ENCODE data around the gene DSCAML1. TPM values are rescaled to one million over a fixed set of nuclear protein-coding genes. Genes with fewer than 3 reads are reported as not detected.

The DSCAML1 gene
- total and polyA plus RNA-seq, 2 of the 8 experiments (the other 6 are each of a cell fraction or from before 2014, with no cell fraction given), result 0.19 to 0.24 TPM

GRCh38 chr11:117569911-117570310 lies 227.1 kb downstream of the DSCAML1 start:
- H3K36me3 ChIP-seq (ENCODE audit: control insufficient read depth in 2 of 4, insufficient read depth in 4 of 4, low read length in 3 of 4), result no peaks in the 10 kb centered on the region; a peak in 1 of 8 replicates
- H3K14ac ChIP-seq (ENCODE audit: insufficient read length), result no peak overlapping the region
- ChIA-PET CTCF (ENCODE audit: partially characterized antibody) (interaction anchor here (0.8 to 1.4 kb wide), 5 partner anchors 11 to 127 kb away, joined by 3 to 4 read pairs (median 3); no protein-coding TSS in a partner anchor), POLR2A (ENCODE audit: partially characterized antibody) (no interaction called here)
- no peak overlapping the region for H4K5ac ChIP-seq (ENCODE audit: insufficient read length, low read depth, low read length)
- H3K27ac ChIP-seq (ENCODE audit: low read depth, low read length), result no peak overlapping the region
- H3K4ac ChIP-seq (replicated peaks; ENCODE audit: insufficient read length, low read depth, low read length), result no peak overlapping the region
- H2AFZ ChIP-seq (ENCODE audit: low read length), result no peak overlapping the region
- no peaks in the 10 kb centered on the region for H3K9me3 ChIP-seq (ENCODE audit: insufficient read depth in 2 of 2, low read depth in 1 of 2, low read length in 1 of 2)
- no peak overlapping the region for H3K4me2 ChIP-seq (ENCODE audit: insufficient read depth in 1 of 2, low read depth in 2 of 2, low read length in 2 of 2)
- H3K23ac ChIP-seq (ENCODE audit: insufficient read length), result no peak overlapping the region
- no peak overlapping the region for H3K56ac ChIP-seq (replicated peaks; ENCODE audit: insufficient read length, low read depth, low read length)
- DNase-seq (ENCODE audit: low read depth in 1 of 2, low spot score in 2 of 2) (no peak), FAIRE-seq (no peak)
- no peak overlapping the region for H4K91ac ChIP-seq (replicated peaks; ENCODE audit: insufficient read length, low read length)
- H3K23me2 ChIP-seq (ENCODE audit: low read depth, low read length), result no peaks in the 10 kb centered on the region
- no peaks in the 10 kb centered on the region for H4K20me1 ChIP-seq (replicated peaks in 1 of 2; ENCODE audit: control insufficient read depth in 1 of 2, insufficient read depth in 2 of 2, low read length in 2 of 2)
- H3K79me1 ChIP-seq (ENCODE audit: low read depth, low read length), result no peaks in the 10 kb centered on the region
- TF ChIP-seq SP1 (IDR thresholded peaks at IDR 0.05; ENCODE audit: low read depth, low read length) (no peak), MAX (IDR thresholded peaks at IDR 0.05) (0 out of 2 replicates have a peak, but pooled peaks have one; percentile 11)
- H3K4me1 ChIP-seq (replicated peaks in 1 of 4; ENCODE audit: control insufficient read depth in 3 of 4, insufficient read depth in 4 of 4, low read length in 3 of 4), result no peaks in the 10 kb centered on the region
- H3K27me3 ChIP-seq (replicated peaks in 1 of 4; ENCODE audit: control insufficient read depth in 3 of 4, extremely low read depth in 1 of 4, insufficient read depth in 3 of 4, low read length in 3 of 4), result no peaks in the 10 kb centered on the region
- no peak overlapping the region for H2BK15ac ChIP-seq (ENCODE audit: low read length)
- no peak overlapping the region for H4K8ac ChIP-seq (ENCODE audit: extremely low read depth, insufficient read depth, low read length)
- H3K9ac ChIP-seq (replicated peaks in 1 of 4; ENCODE audit: extremely low read depth in 1 of 4, low read depth in 3 of 4, low read length in 3 of 4), result no peak overlapping the region
- H3K79me2 ChIP-seq (ENCODE audit: control insufficient read depth in 1 of 2, insufficient read depth in 2 of 2, low read length in 2 of 2), result no peaks in the 10 kb centered on the region
- H2BK5ac ChIP-seq (ENCODE audit: low read depth, low read length), result no peak overlapping the region
- H2BK20ac ChIP-seq (ENCODE audit: low read length), result no peak overlapping the region
- no peak overlapping the region for H2BK120ac ChIP-seq (replicated peaks; ENCODE audit: low read depth, low read length)
- H2BK12ac ChIP-seq (ENCODE audit: low read depth, low read length), result no peak overlapping the region
- H2AK5ac ChIP-seq (ENCODE audit: low read depth, low read length), result no peak overlapping the region
- no peak overlapping the region for H3K18ac ChIP-seq (ENCODE audit: extremely low read depth, low read length)
- H3K4me3 ChIP-seq (ENCODE audit: extremely low read depth in 1 of 4, insufficient read depth in 2 of 4, low read depth in 3 of 4, low read length in 4 of 4), result no peak overlapping the region
- 86% methylated on average over 9 of the region's 9 CpGs; no CpG with 5 or more reads in 1 of the 2 experiments for WGBS, 2 experiments (ENCODE audit: extremely low coverage in 1 of 2, insufficient coverage in 1 of 2, insufficient read length in 1 of 2, insufficient replicate concordance in 2 of 2, low coverage in 1 of 2, low lambda C conversion rate in 2 of 2, missing lambda C conversion rate in 1 of 2)

Measured in H1 (cell line).